Measurements from ENCODE around the gene NNAT. TPM values are rescaled to one million over a fixed set of nuclear protein-coding genes. Genes with fewer than 3 reads are reported as not detected.

Gene NNAT
- total RNA-seq, 1 experiment from 2014 or later, result 43.1 TPM

- no peak for DNase-seq
- H3K9me3 Mint-ChIP-seq, result no peaks in the 10 kb centered on the region; a peak in 1 of 5 replicates
- H3K27ac Mint-ChIP-seq, result no peak overlapping the region
- H2AK5ac ChIP-seq (ENCODE audit: insufficient read length, low read length), result no peak overlapping the region
- H3K4me3 Mint-ChIP-seq, result no peak overlapping the region
- no peak overlapping the region for H3K4ac ChIP-seq (ENCODE audit: low read depth, low read length)
- no peak overlapping the region for H2BK5ac ChIP-seq (ENCODE audit: insufficient read length, low read length)
- H2BK20ac ChIP-seq (ENCODE audit: low read depth, low read length, poor library complexity, severe bottlenecking), result no peak overlapping the region
- H3K4me2 ChIP-seq (ENCODE audit: insufficient read depth, insufficient read length, low read length), result no peak overlapping the region
- no peaks in the 10 kb centered on the region for H3K27me3 ChIP-seq (ENCODE audit: insufficient read depth, low read length)
- H3K79me2 ChIP-seq (ENCODE audit: insufficient read depth, low read length), result no peaks in the 10 kb centered on the region
- H3K14ac ChIP-seq (ENCODE audit: insufficient read depth, low read length), result no peak overlapping the region
- no peak overlapping the region for H3K18ac ChIP-seq (ENCODE audit: insufficient read length, low read depth, low read length)
- no peaks in the 10 kb centered on the region for H3K79me1 ChIP-seq (ENCODE audit: insufficient read depth, low read depth, low read length, poor library complexity, severe bottlenecking)
- no peak overlapping the region for H2BK12ac ChIP-seq (ENCODE audit: insufficient read length, low read depth, low read length)
- no peak overlapping the region for H2AFZ ChIP-seq (ENCODE audit: low read length)
- no peak overlapping the region for H4K8ac ChIP-seq (replicated peaks; ENCODE audit: insufficient read length, low read depth, low read length)
- no peaks in the 10 kb centered on the region for H4K20me1 ChIP-seq (ENCODE audit: control insufficient read depth, insufficient read depth, insufficient read length)
- H2BK120ac ChIP-seq (ENCODE audit: low read depth, low read length, poor library complexity, severe bottlenecking), result no peak overlapping the region
- H3K23ac ChIP-seq (ENCODE audit: insufficient read length, low read depth, low read length), result no peak overlapping the region
- no peaks in the 10 kb centered on the region for H3K4me1 ChIP-seq (ENCODE audit: insufficient read depth, low read length)
- H3K4me1 Mint-ChIP-seq, result peaks cover 7 to 12% of the 10 kb centered on the region in 2 experiments
- H4K91ac ChIP-seq (ENCODE audit: insufficient read length, low read depth, low read length), result no peak overlapping the region
- no CpG with 5 or more reads among the region's 6 CpGs for WGBS (ENCODE audit: extremely low coverage, insufficient read length, low lambda C conversion rate)
- H3K27ac ChIP-seq (ENCODE audit: insufficient read length, low read depth, low read length), result no peak overlapping the region
- H3K27me3 Mint-ChIP-seq (ENCODE audit: low read depth), result peaks cover 8% of the 10 kb centered on the region
- no peak overlapping the region for H2BK15ac ChIP-seq (ENCODE audit: low read depth, low read length)
- no peak overlapping the region for H4K5ac ChIP-seq (ENCODE audit: insufficient read length, low read depth, low read length)
- no peaks in the 10 kb centered on the region for H3K9me3 ChIP-seq (ENCODE audit: control insufficient read depth, low read depth, low read length)
- H3T11ph ChIP-seq (ENCODE audit: low read length), result no peak overlapping the region
- peaks cover 0 to 5% (median 0%) of the 10 kb centered on the region in 3 experiments; a peak in 2 of 7 replicates for H3K36me3 Mint-ChIP-seq (ENCODE audit: insufficient read depth in 1 of 3, low read depth in 3 of 3)
- H3K23me2 ChIP-seq (ENCODE audit: insufficient read length, low read depth, low read length, poor library complexity, severe bottlenecking), result no peaks in the 10 kb centered on the region
- TF ChIP-seq CTCF (conservative IDR thresholded peaks at IDR 0.05), result no peak
- no peak overlapping the region for H3K56ac ChIP-seq (ENCODE audit: insufficient read length, low read depth, low read length)
- H3K9ac ChIP-seq (ENCODE audit: extremely low read depth, insufficient read length, low read length), result no peak overlapping the region
Measured at GRCh38 chr20:37492096-37492625, 28.9 kb upstream of the NNAT start.
